WI38 (cell line): ENCODE data around the gene LRMDA.

Experiments used
- H3K4me3 ChIP-seq: 2 replicates; pipeline ENCODE4 v1.5.1; 2011; ENCODE audit warnings: low read depth, mild to moderate bottlenecking, control low read depth, low read length
- CTCF ChIP-seq: IDR thresholded peaks from 2 replicates; pipeline ENCODE4 v1.5.1; 2012; ENCODE audit warnings: low read depth, mild to moderate bottlenecking, control low read depth, low read length

The LRMDA gene

GRCh38 chr10:75857269-75857846 is 425.9 kb downstream of the LRMDA start:
- no peak for TF ChIP-seq CTCF

GRCh38 chr10:75857896-75858295 is 426.5 kb downstream of the LRMDA start:
- no peak overlapping the region for H3K4me3 ChIP-seq
- TF ChIP-seq CTCF = no peak

More at GRCh38 chr10:75857269-75857846, 425.9 kb downstream of the LRMDA start:
- no peak overlapping the region for H3K4me3 ChIP-seq

GRCh38 chr10:75858339-75858738 is 426.9 kb downstream of the LRMDA start:
- no peak overlapping the region for H3K4me3 ChIP-seq
- no peak for TF ChIP-seq CTCF

- no peak for TF ChIP-seq CTCF
- H3K4me3 ChIP-seq = no peak overlapping the region
These were observed 427.7 kb downstream of the LRMDA start for GRCh38 chr10:75859141-75859540.

- TF ChIP-seq CTCF = no peak
- H3K4me3 ChIP-seq = no peak overlapping the region
These were observed 428.6 kb downstream of the LRMDA start for GRCh38 chr10:75860009-75860408.

- H3K4me3 ChIP-seq = no peak overlapping the region
- TF ChIP-seq CTCF = no peak
These were observed 430.2 kb downstream of the LRMDA start for GRCh38 chr10:75861582-75861981.

GRCh38 chr10:75862935-75863334 is 431.5 kb downstream of the LRMDA start:
- no peak for TF ChIP-seq CTCF
- H3K4me3 ChIP-seq = no peak overlapping the region
